GM12878 (cell line): ENCODE results near the gene DESI1. TPM values are rescaled to one million over a fixed set of nuclear protein-coding genes. Genes with fewer than 3 reads are reported as not detected.

Experiments
- ATAC-seq: fragments of 200-7000 bp; cut with Tn5 transposase; 3 replicates; pipeline ENCODE4 v1.9.1; 2020; ENCODE audit warnings: mild to moderate bottlenecking, moderate library complexity
- BruUV-seq: library from RNA; stranded (reverse); fragments of 400-500 nt; replicated peaks from 2 replicates; lab custom pipeline; 2021; lab: Mats Ljungman, UMichigan
- CTCF ChIA-PET: fragments of 300-600 bp; sonication (Branson Sonifier 250); formaldehyde crosslinking; extraction: SDS; loops from one replicate; lab custom pipeline; 2021; ENCODE audit warnings: inconsistent platforms; lab: Yijun Ruan, JAX
- POLR2A ChIA-PET: fragments of 350-600 bp; formaldehyde crosslinking; extraction: SDS; loops from one replicate; lab custom pipeline; 2021; ENCODE audit warnings: inconsistent platforms; lab: Charles Lee
- RAD21 ChIA-PET: fragments of 300-600 bp; sonication (Branson Sonifier 250); formaldehyde crosslinking; loops from one replicate; lab custom pipeline; 2023; ENCODE audit warnings: antibody characterized with exemption; ENCODE audit not compliant: unreplicated experiment; lab: Charles Lee
- SMC1A ChIA-PET: fragments of 300-600 bp; sonication (Branson Sonifier 250); formaldehyde crosslinking; loops from one replicate; lab custom pipeline; 2023; ENCODE audit not compliant: unreplicated experiment, uncharacterized antibody; lab: Charles Lee
- DNase-seq: peaks from one replicate; pipeline ENCODE4 v3.0.0-alpha.2; 2011; ENCODE audit warnings: low read depth, low spot score
- FAIRE-seq: peaks from 3 replicates; lab custom pipeline; 2011; peaks lifted over from hg19 to GRCh38; lab: Jason Lieb, UNC
- H2AFZ ChIP-seq: 2 replicates; pipeline ENCODE4 v1.6.0; 2011; ENCODE audit warnings: low read depth, low read length, control low read depth; ENCODE audit not compliant: control insufficient read depth
- H3K27ac ChIP-seq: 2 replicates; pipeline ENCODE4 v1.5.1; 2011; ENCODE audit warnings: control low read depth; ENCODE audit not compliant: control insufficient read depth, insufficient read depth
- H3K27me3 ChIP-seq, 2 experiments: replicated peaks in 1 of 2; 2 replicates each; pipeline versions ENCODE4 v1.6.0 to v1.6.1; 2011; ENCODE audit warnings: low read length in 1 of 2; ENCODE audit not compliant: control insufficient read depth in 2 of 2, insufficient read depth in 2 of 2
- H3K36me3 ChIP-seq, 2 experiments: 2 replicates each; pipeline ENCODE4 v1.5.1; 2011; ENCODE audit warnings: low read length in 1 of 2; ENCODE audit not compliant: control insufficient read depth in 2 of 2, insufficient read depth in 2 of 2
- H3K4me1 ChIP-seq: 2 replicates; pipeline ENCODE4 v1.6.1; 2011; ENCODE audit warnings: mild to moderate bottlenecking, low read length, moderate library complexity, mixed read lengths; ENCODE audit not compliant: control insufficient read depth, insufficient read depth
- H3K4me2 ChIP-seq: 2 replicates; pipeline ENCODE4 v1.6.0; 2011; ENCODE audit warnings: control low read depth; ENCODE audit not compliant: control insufficient read depth, insufficient read depth
- H3K4me3 ChIP-seq: fragments of 200-600 bp; sonication (generic); 2 replicates; pipeline ENCODE4 v1.5.1; 2016
- H3K79me2 ChIP-seq: 2 replicates; pipeline ENCODE4 v1.6.0; 2011; ENCODE audit warnings: low read length; ENCODE audit not compliant: control insufficient read depth, insufficient read depth
- H3K9ac ChIP-seq: 2 replicates; pipeline ENCODE4 v1.8.0; 2011; ENCODE audit warnings: low read length, control low read depth, mixed read lengths; ENCODE audit not compliant: control insufficient read depth, insufficient read depth
- H3K9me3 ChIP-seq: replicated peaks from 3 replicates; pipeline ENCODE4 v1.5.1; 2011; ENCODE audit warnings: mild to moderate bottlenecking, low read length; ENCODE audit not compliant: control insufficient read depth, insufficient read depth
- H4K20me1 ChIP-seq: 2 replicates; pipeline ENCODE4 v1.6.0; 2011; ENCODE audit not compliant: control insufficient read depth, insufficient read depth
- ESRRA ChIP-seq: IDR thresholded peaks from 2 replicates; pipeline ENCODE4 v1.6.1; 2012; ENCODE audit warnings: mild to moderate bottlenecking, low read length, improper control_type of control experiment
- MTA2 ChIP-seq: fragments of 450-650 bp; IDR thresholded peaks from 2 replicates; pipeline ENCODE4 v1.6.1; 2016; ENCODE audit warnings: low read depth, mild to moderate bottlenecking, moderate library complexity
- MXI1 ChIP-seq: fragments of 150-350 bp; IDR thresholded peaks from 2 replicates; pipeline ENCODE4 v1.6.1; 2011; ENCODE audit warnings: low read depth, mild to moderate bottlenecking, inconsistent platforms, low read length, improper control_type of control experiment
- PKNOX1 ChIP-seq: fragments of 450-650 bp; IDR thresholded peaks from 2 replicates; pipeline ENCODE4 v1.6.1; 2016; ENCODE audit warnings: mild to moderate bottlenecking
- RFX5 ChIP-seq: IDR thresholded peaks from 2 replicates; pipeline ENCODE4 v1.6.1; 2011; ENCODE audit warnings: low read depth, low read length, improper control_type of control experiment
- SPI1 ChIP-seq: IDR thresholded peaks from 2 replicates; pipeline ENCODE4 v1.6.1; 2011; ENCODE audit warnings: low read depth, mild to moderate bottlenecking, low read length, moderate library complexity, borderline replicate concordance; ENCODE audit not compliant: insufficient read depth
- YY1 ChIP-seq: IDR thresholded peaks from 2 replicates; pipeline ENCODE4 v1.6.1; 2011; ENCODE audit warnings: low read depth, mild to moderate bottlenecking, low read length
- ZNF24 ChIP-seq: fragments of 450-650 bp; IDR thresholded peaks from 2 replicates; pipeline ENCODE4 v1.6.1; 2017; ENCODE audit warnings: antibody characterized with exemption, mild to moderate bottlenecking
- ZNF274 ChIP-seq: IDR thresholded peaks from one replicate; pipeline ENCODE4 v1.8.0; 2011; ENCODE audit not compliant: insufficient read length, insufficient read depth
- ZNF384 ChIP-seq: IDR thresholded peaks from 2 replicates; pipeline ENCODE4 v1.6.1; 2012; ENCODE audit warnings: low read depth, mild to moderate bottlenecking, low read length, improper control_type of control experiment, borderline replicate concordance
- WGBS: methylation state at CpG from one replicate; pipeline ENCODE4 v1.1.6; 2016; ENCODE audit warnings: low lambda C conversion rate; ENCODE audit not compliant: insufficient replicate concordance, insufficient coverage; ENCODE audit errors: missing lambda C conversion rate; 5-methylcytosine and 5-hydroxymethylcytosine counted together
- in situ Hi-C: fragments of 300-500 bp; cut with MboI; formaldehyde crosslinking; loops from 9 replicates; pipeline ENCODE4 v1.14.3; 2018; ENCODE audit warnings: mixed read lengths
- intact Hi-C: fragments of 100-400 bp; cut with micrococcal nuclease; formaldehyde crosslinking; loops from one replicate; pipeline ENCODE4 v1.14.2; 2022; ENCODE audit not compliant: unreplicated experiment
- polyA plus RNA-seq, 11 experiments: library from polyadenylated mRNA; depleted of rRNA in 4 of 11; unstranded in 6 of 11; stranded (reverse) in 5 of 11; fragments of >200 nt; fragmentation: Nextera tagmentation in 4 of 11; fragmentation: Illumina TruSeq in 1 of 11; extraction: Ambion mirVana in 4 of 11; extraction: Trizol in 1 of 11; gene quantifications; 1 replicate in 1 of 11; 2 replicates in 10 of 11; pipeline versions ENCODE4 v1.2.1 to v1.2.3, GENCODE V29; 2011 to 2016; ENCODE audit warnings: inconsistent platforms in 2 of 11, missing spikeins in 2 of 11, low read depth in 1 of 11
- total RNA-seq, 4 experiments: library from RNA; depleted of rRNA in 3 of 4; stranded (reverse); fragments of >200 nt in 3 of 4; fragmentation: Illumina TruSeq in 1 of 4; extraction: Trizol in 1 of 4; gene quantifications; 2 replicates each; pipeline versions ENCODE4 v1.2.1 to v1.2.3, GENCODE V29; 2013 to 2021
- TF ChIP-seq, protein P1 (sequence below): IDR thresholded peaks from 2 replicates; pipeline ENCODE4 v1.6.1; 2011; ENCODE audit warnings: mild to moderate bottlenecking, low read depth, low read length, moderate library complexity; ENCODE audit not compliant: insufficient replicate concordance
- TF ChIP-seq, protein P2 (sequence below): IDR thresholded peaks from 2 replicates; pipeline ENCODE4 v1.6.1; 2011; ENCODE audit warnings: low read depth, low read length, improper control_type of control experiment, borderline replicate concordance
- TF ChIP-seq, protein P3 (sequence below): fragments of 150-350 bp; IDR thresholded peaks from 2 replicates; pipeline ENCODE4 v1.6.1; 2014; ENCODE audit warnings: mild to moderate bottlenecking, low read depth, low read length

DESI1 gene
- total and polyA plus RNA-seq, 10 of the 15 experiments (the other 5 are each of a cell fraction or from before 2014, with no cell fraction given) = 8.0 to 76.8 (median 40.6) TPM

- TF ChIP-seq YY1 (no peak), MTA2 (no peak), ZNF274 (no peak), ESRRA (no peak), ZNF384 (no peak), MXI1 (no peak)
- WGBS = 79% methylated on average over 8 of the region's 8 CpGs
- FAIRE-seq (no peak), ATAC-seq (no peak), DNase-seq (no peak)
- no peaks in the 10 kb centered on the region for H3K27me3 ChIP-seq
- intact Hi-C loops (no loop called here), in situ Hi-C loops (no loop called here)
- RAD21 ChIA-PET = no interaction called here
- no TSS peak for BruUV-seq
- H3K79me2 ChIP-seq = no peaks in the 10 kb centered on the region
- H3K27ac ChIP-seq = no peak overlapping the region
- H3K9me3 ChIP-seq = no peaks in the 10 kb centered on the region
- CTCF ChIA-PET = interaction anchor here (1.5 kb wide), 1 partner anchor 145 kb away, joined by 4 read pairs; no protein-coding TSS in a partner anchor
- no peak overlapping the region for H2AFZ ChIP-seq
- no peak overlapping the region for H3K4me3 ChIP-seq
- H3K9ac ChIP-seq = no peak overlapping the region
- H3K36me3 ChIP-seq = no peaks in the 10 kb centered on the region
- SMC1A ChIA-PET = no interaction called here
- H4K20me1 ChIP-seq = no peaks in the 10 kb centered on the region
- POLR2A ChIA-PET = no interaction called here
- no peaks in the 10 kb centered on the region for H3K4me1 ChIP-seq
- H3K4me2 ChIP-seq = no peak overlapping the region
Observed at GRCh38 chr22:41582694-41583093, 38.1 kb downstream of the DESI1 start.

GRCh38 chr22:41579997-41580355 lies 40.9 kb downstream of the DESI1 start:
- Histone ChIP-seq H3K9ac (no peak overlapping the region), H3K36me3 (peaks cover 0 to 4% of the 10 kb centered on the region in 2 experiments; a peak in 2 of 4 replicates)
- TF ChIP-seq, protein P1, sequence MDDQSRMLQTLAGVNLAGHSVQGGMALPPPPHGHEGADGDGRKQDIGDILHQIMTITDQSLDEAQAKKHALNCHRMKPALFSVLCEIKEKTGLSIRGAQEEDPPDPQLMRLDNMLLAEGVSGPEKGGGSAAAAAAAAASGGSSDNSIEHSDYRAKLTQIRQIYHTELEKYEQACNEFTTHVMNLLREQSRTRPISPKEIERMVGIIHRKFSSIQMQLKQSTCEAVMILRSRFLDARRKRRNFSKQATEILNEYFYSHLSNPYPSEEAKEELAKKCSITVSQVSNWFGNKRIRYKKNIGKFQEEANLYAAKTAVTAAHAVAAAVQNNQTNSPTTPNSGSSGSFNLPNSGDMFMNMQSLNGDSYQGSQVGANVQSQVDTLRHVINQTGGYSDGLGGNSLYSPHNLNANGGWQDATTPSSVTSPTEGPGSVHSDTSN = no peak
- TF ChIP-seq, protein P2, sequence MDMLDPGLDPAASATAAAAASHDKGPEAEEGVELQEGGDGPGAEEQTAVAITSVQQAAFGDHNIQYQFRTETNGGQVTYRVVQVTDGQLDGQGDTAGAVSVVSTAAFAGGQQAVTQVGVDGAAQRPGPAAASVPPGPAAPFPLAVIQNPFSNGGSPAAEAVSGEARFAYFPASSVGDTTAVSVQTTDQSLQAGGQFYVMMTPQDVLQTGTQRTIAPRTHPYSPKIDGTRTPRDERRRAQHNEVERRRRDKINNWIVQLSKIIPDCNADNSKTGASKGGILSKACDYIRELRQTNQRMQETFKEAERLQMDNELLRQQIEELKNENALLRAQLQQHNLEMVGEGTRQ = no peak
- TF ChIP-seq ZNF24 (no peak), SPI1 (no peak), RFX5 (no peak), PKNOX1 (no peak)
- TF ChIP-seq, protein P3, sequence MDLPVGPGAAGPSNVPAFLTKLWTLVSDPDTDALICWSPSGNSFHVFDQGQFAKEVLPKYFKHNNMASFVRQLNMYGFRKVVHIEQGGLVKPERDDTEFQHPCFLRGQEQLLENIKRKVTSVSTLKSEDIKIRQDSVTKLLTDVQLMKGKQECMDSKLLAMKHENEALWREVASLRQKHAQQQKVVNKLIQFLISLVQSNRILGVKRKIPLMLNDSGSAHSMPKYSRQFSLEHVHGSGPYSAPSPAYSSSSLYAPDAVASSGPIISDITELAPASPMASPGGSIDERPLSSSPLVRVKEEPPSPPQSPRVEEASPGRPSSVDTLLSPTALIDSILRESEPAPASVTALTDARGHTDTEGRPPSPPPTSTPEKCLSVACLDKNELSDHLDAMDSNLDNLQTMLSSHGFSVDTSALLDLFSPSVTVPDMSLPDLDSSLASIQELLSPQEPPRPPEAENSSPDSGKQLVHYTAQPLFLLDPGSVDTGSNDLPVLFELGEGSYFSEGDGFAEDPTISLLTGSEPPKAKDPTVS = no peak

More at GRCh38 chr22:41579997-41580355, 40.9 kb downstream of the DESI1 start:
- WGBS = 85% methylated on average over 6 of the region's 6 CpGs
- no peaks in the 10 kb centered on the region for H3K9me3 ChIP-seq
- no peak overlapping the region for H2AFZ ChIP-seq
- no peak overlapping the region for H3K4me2 ChIP-seq
- H3K27me3 ChIP-seq = no peaks in the 10 kb centered on the region
- ChIA-PET RAD21 (interaction anchor here (0.5 kb wide), 1 partner anchor 520 kb away, joined by 3 read pairs; no protein-coding TSS in a partner anchor), POLR2A (interaction anchor here (0.9 to 3.0 kb wide), 2 partner anchors 10 to 37 kb away, joined by 3 to 12 read pairs; partner anchors contain the start of gene PMM1), CTCF (interaction anchor here (0.7 kb wide), 1 partner anchor 12 kb away, joined by 3 read pairs; no protein-coding TSS in a partner anchor), SMC1A (no interaction called here)
- no peak overlapping the region for H3K27ac ChIP-seq
- H4K20me1 ChIP-seq = no peaks in the 10 kb centered on the region
- intact Hi-C loops (no loop called here), in situ Hi-C loops (no loop called here)
- no peak overlapping the region for H3K4me3 ChIP-seq
- H3K79me2 ChIP-seq = no peaks in the 10 kb centered on the region
- FAIRE-seq = no peak
- H3K4me1 ChIP-seq = no peaks in the 10 kb centered on the region
- no peak for ATAC-seq
- no TSS peak for BruUV-seq
- no peak for DNase-seq
